KBM-7 (cell line): ENCODE measurements around the gene ALOX12B.
"Not testable (repeated sequence)": the region's sequence is repeated elsewhere in the genome, so short reads cannot be mapped to it uniquely, and the experiment has no call there.

ENCODE experiments used
- DNase-seq: peaks from one replicate; pipeline ENCODE4 v3.0.0-alpha.2; 2015
- in situ Hi-C: fragments of 300-500 bp; cut with MboI; formaldehyde crosslinking; loops from 2 replicates; pipeline ENCODE4 v1.14.3; 2020; ENCODE audit warnings: low sequenced_read_pairs, low pct_unique_long_range_greater_than_20kb, mixed read lengths

The ALOX12B gene

DNA sequence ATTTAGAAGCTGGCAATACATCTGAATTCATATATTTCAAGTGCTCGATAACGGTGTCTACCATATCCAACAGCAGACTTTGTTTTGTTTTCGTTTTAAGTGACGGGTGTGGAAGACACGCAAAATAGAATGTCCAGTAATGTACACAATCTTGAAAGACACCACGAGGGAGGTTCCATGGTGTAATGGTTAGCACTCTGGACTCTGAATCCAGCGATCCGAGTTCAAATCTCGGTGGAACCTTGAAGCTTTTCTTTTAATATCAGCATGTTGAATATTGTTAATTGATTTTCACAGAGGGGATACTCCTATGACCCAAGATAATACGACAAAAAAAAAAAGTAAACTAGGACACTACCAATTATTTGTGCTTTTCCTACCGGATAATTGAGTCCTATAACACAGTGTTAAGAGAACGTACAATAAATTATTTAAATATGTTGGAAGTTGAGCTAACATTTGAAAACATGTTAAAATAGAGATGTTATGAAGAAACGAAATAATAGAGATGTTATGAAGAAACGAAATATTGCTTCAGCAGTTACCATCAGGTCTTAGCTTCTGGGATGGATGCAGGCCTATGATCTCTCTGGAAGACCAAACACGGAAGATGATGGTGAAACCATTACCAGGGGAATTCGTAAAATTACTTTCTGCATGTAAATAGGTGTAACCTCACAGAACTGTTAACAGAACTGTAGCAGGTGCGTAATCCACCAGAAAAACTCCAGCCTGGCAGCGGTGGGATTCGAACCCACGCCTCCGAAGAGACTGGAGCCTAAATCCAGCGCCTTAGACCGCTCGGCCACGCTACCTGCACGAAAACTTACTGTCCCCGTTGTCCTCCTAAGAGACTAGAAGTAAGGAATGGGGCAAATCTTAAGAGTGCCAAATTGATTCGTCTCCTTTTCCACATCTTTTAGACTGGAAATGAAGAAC is 32.3 kb upstream of the ALOX12B start:
- peak; percentile 98 for DNase-seq
- in situ Hi-C loops: no loop called here

DNA sequence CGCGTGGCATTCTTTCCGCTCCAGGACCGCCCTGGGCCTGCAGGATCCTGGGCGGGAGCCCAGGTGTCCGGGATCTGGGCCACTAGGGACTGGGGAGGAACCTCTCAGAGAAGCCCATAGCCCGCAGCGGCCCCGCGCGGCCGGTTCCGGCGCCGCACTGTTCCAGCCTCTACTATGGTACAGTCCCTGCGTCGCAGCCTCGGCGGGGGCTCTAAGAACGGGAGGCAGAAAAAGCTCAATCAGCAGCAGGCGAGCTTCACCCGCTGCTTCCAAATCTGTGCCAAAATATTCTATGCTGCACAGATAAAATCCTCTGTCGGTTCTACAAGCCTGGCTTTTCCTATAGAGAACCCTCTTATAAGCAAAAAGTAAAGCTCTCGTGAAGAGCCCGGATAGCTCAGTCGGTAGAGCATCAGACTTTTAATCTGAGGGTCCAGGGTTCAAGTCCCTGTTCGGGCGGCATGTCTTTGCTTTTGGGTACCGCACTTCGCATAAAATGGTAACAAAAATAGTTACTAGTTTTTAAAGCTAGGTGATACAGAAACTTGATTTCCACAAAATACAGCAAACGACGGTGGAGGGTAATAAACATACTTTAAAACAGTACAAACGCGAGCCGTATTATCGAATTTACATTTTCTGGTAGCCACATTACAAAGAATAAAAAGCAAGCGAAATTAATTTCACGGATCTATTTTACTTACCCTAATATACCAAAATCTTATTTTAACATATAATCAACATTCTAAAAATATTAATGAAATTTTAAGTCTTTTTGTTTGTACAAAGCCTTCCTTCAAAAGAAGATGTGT is 31.5 kb upstream of the ALOX12B start:
- in situ Hi-C loops: no loop called here

GRCh38 chr17:8117980-8118768 is 30.7 kb upstream of the ALOX12B start, which contains the start of gene ALOXE3:
ALOXE3 (minus strand) TSS chr17:8118514; CDS start chr17:8117990, 524 bp downstream.
- no peak for DNase-seq
- in situ Hi-C loops: no loop called here

More for the DNA sequence above, 31.5 kb upstream of the ALOX12B start:
- DNase-seq: peak; percentile 94

DNA sequence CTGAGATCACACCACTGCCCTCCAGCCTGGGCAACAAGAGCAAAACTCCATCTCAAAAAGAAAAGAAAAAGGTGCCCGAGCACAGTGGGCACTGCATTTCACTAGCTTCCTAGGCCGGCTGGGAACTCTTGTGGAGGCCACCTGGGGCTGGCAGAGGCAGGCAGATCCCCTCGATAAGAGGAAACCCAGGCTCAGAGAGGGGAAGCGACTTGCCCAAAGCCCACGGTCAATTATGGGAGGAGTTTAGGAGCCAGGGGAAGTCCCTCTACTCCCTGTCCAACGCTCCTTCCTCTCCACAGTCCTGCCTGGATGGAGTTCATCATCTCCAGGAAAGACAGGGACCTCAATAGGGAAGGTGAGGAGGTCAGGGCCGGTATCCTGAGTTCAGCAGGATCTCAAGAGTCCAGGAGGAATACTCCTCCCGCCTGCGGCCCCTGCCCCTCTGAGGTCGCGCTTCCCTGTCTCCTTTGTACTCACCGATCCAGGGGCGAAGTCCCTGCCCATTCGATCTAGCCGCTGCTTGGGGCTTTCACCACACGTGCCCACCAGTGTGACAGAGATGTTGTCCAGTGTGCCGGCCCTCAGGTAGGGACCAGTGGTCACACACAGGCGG is 30.0 kb upstream of the ALOX12B start:
- in situ Hi-C loops: no loop called here
- peak; percentile 21 for DNase-seq

DNA sequence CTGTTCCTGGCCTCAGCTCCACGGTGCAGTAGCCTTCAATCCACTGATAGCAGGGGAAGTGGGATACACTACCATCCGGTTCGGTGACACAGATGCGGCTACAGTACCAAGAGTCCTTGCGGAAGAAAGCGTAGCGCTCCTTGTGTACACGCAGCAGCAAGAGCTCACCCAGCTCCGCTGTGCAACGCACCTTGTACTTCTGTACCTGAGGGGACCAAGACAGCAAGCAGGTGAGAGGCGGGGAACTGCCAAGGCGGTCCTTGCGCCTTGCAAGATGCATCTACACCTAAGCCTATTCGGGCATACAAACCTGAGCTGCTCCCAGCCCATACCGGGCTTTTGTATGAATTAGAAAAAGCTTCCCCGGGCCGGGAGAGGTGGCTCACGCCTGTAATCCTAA is 29.3 kb upstream of the ALOX12B start:
- in situ Hi-C loops: no loop called here
- no peak for DNase-seq

DNA sequence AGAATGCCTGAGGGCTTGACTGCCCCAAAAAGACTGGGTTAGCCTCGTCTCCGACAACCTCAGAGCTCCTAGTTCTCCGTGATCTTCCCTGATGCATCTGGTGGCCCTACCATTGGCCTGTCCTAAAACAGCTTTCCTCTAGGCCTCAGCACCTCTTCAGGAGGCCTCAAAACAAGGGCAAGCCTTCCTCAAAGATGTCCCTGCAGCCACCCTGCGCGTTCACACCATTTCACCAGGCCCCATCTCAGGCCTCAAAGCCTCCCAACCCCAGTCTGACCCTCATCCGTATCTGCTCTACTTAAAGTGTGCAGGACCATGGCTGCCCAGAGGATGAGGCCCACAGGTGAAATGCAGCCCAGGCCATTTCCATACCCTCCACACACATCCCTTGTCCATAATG is 23.4 kb upstream of the ALOX12B start:
- in situ Hi-C loops: no loop called here

GRCh38 chr17:8110456-8110804 is 22.9 kb upstream of the ALOX12B start:
- in situ Hi-C loops: no loop called here
- DNase-seq: no peak

More for the DNA sequence above, 23.4 kb upstream of the ALOX12B start:
- DNase-seq: no peak

- in situ Hi-C loops: no loop called here
- peak; percentile 60 for DNase-seq
Observed at GRCh38 chr17:8109661-8110455, 22.3 kb upstream of the ALOX12B start.

DNA sequence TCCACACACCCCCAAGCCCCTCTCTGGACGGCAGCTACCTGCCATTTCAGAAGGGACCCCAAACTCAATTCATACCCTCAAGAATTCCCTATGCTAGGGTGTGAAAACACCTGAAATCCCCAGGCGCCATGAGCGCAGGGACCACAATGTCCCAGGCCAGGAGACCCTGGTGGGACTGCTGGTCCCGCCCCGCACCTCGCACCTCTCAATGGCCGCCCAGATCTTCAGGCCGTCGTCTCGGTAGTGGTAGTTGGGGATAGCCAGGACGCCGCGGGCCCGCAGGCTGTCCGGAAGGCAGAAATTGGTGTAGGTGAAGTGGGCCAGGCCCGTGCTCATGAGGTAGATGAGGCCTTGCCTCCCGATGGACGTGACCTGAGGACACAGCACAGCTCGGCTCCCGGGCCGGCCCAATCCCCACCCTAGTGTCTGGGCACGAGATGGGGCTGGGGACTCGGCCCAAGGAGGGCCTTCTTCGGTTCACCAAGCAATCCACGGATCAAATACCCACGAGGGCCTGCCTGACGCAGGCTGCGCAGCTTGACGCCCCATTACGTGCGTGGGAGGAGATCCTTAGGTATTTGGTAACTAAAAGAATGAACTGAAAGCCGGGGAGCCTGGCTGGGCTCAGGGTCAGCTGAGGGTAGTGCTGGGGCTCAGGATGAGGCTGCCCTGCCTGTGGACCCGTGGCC is 21.6 kb upstream of the ALOX12B start:
- in situ Hi-C loops: no loop called here
- no peak for DNase-seq

- DNase-seq, in situ Hi-C loops: not testable (repeated sequence)
Observed at GRCh38 chr17:8106980-8107379, 19.5 kb upstream of the ALOX12B start.

DNA sequence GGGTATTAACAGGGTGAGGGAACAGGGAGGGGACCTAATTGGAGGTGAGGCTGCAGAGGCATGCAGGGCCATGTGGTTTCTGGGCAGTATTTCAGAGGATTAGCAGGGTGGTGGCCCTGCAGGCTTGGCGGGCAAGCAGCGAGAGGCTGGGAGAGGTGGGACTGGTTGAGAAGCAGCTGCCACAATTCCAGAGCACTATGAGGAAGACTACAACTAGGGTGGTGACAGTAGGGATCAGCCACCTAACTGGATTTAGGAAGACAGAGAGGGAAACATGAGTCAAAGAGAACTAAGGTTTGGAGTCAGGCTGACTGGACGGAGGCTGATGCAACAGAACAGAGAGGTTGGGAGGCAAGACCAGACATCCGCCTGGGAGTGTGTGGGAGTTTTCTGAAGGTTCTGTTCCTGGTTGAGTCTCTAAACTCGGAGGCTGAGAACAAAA is 18.5 kb upstream of the ALOX12B start:
- in situ Hi-C loops: no loop called here
- DNase-seq: peak; percentile 35

- in situ Hi-C loops: no loop called here
- no peak for DNase-seq
Observed at GRCh38 chr17:8104911-8105310, 17.4 kb upstream of the ALOX12B start.

DNA sequence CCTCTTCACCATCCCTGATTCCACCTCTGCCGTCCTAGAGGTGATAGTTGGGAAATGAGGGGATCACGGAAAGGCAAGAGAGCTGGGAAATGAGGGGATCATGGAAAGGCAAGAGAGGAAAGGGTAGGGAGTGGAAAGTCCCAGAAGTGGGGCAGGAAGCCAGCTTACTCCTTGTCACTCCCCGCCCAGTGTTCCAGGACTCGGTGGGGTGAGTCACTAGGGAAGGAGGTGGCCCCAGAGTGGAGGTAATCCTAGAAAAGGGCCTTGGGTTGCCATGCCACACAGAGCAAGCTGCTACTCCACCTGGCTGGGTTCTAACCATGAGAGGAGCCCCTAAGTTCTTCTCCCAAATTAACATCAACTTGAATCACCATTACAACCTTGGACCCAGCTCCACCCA is 16.0 kb upstream of the ALOX12B start:
- no peak for DNase-seq
- in situ Hi-C loops: no loop called here

GRCh38 chr17:8101721-8102120 is 14.2 kb upstream of the ALOX12B start:
- no peak for DNase-seq
- in situ Hi-C loops: no loop called here

GRCh38 chr17:8100763-8101162 is 13.2 kb upstream of the ALOX12B start:
- no peak for DNase-seq
- in situ Hi-C loops: no loop called here

DNA sequence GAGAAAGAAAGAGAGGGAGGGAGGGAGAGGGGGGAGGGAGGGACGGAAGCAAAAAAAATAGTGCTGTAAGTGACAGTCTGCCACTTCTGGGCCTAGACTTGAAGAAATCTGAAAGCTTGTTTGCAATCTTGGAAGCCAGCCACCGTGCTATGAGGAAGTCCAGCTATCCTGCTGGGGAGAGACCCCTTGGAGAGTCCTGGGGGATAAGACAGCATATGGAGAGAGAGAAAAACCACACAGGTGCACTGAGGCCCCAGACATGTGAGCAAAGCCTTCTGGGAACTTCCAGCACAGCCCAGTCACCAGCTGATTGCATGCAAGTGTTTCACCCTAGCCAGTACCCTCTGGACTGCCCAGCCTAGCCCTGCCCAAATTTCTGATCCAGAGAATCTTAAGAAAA is 12.6 kb upstream of the ALOX12B start:
- DNase-seq: no peak
- in situ Hi-C loops: no loop called here

- no peak for DNase-seq
- in situ Hi-C loops: loop anchor here (25.0 kb wide), 1 partner anchor 666 kb away; the partner anchor contains the start of gene SPDYE4
Observed at GRCh38 chr17:8096541-8096940, 9.0 kb upstream of the ALOX12B start.
